LNCaP clone FGC (cell line): ENCODE data around the gene CA5B.

ENCODE experiments used
- DNase-seq: peaks from one replicate; pipeline ENCODE4 v3.0.0-alpha.2; 2011; ENCODE audit warnings: low read depth
- H3K4me3 ChIP-seq: 2 replicates; pipeline ENCODE4 v1.5.1; 2011; ENCODE audit warnings: mild to moderate bottlenecking, low read depth, low read length, control low read depth
- CTCF ChIP-seq: IDR thresholded peaks from 2 replicates; pipeline ENCODE4 v1.5.1; 2012; ENCODE audit warnings: mild to moderate bottlenecking; ENCODE audit not compliant: control insufficient read depth, insufficient read depth; ENCODE audit errors: extremely low read depth

CA5B gene

GRCh38 chrX:15834053-15834452, 96.0 kb downstream of the CA5B start:
- H3K4me3 ChIP-seq, result no peak overlapping the region
- no peak for TF ChIP-seq CTCF
- no peak for DNase-seq

- no peak for TF ChIP-seq CTCF
- H3K4me3 ChIP-seq, result no peak overlapping the region
- DNase-seq, result no peak
These were observed 96.9 kb downstream of the CA5B start for GRCh38 chrX:15834827-15835595.
